RWPE2 (cell line): ENCODE data around the gene GON4L.

ENCODE experiments used
- ATAC-seq: fragments of 200-7000 bp; cut with Tn5 transposase; 3 replicates; pipeline ENCODE4 v1.9.1; 2021; ENCODE audit warnings: low read depth
- DNase-seq: peaks from one replicate; pipeline ENCODE4 v3.0.0-alpha.2; 2020; ENCODE audit warnings: low spot score
- H3K27ac ChIP-seq: fragments of 450-650 bp; 2 replicates; pipeline ENCODE4 v1.5.1; 2017; ENCODE audit warnings: mild to moderate bottlenecking; ENCODE audit not compliant: poor library complexity, severe bottlenecking
- H3K27me3 ChIP-seq: fragments of 250-450 bp; sonication (Bioruptor Pico); 2 replicates; pipeline ENCODE4 v1.5.1; 2021; ENCODE audit warnings: mild to moderate bottlenecking, moderate library complexity; ENCODE audit not compliant: insufficient read depth, poor library complexity, severe bottlenecking
- H3K36me3 ChIP-seq: fragments of 250-450 bp; sonication (Bioruptor Pico); 2 replicates; pipeline ENCODE4 v1.5.1; 2020; ENCODE audit warnings: low read depth, mild to moderate bottlenecking, moderate library complexity
- H3K4me1 ChIP-seq: fragments of 250-450 bp; sonication (Bioruptor Pico); 2 replicates; pipeline ENCODE4 v1.5.1; 2021; ENCODE audit warnings: mild to moderate bottlenecking, moderate library complexity; ENCODE audit not compliant: insufficient read depth, poor library complexity, severe bottlenecking
- H3K4me3 ChIP-seq: fragments of 250-450 bp; sonication (Bioruptor Pico); 2 replicates; pipeline ENCODE4 v1.5.1; 2021; ENCODE audit warnings: mild to moderate bottlenecking, moderate library complexity; ENCODE audit not compliant: severe bottlenecking
- H3K9me3 ChIP-seq: fragments of 250-450 bp; sonication (Bioruptor Pico); 2 replicates; pipeline ENCODE4 v1.5.1; 2021; ENCODE audit warnings: mild to moderate bottlenecking, moderate library complexity; ENCODE audit not compliant: severe bottlenecking
- CTCF ChIP-seq: fragments of 450-650 bp; IDR thresholded peaks from one replicate; pipeline ENCODE4 v1.5.1; 2017; ENCODE audit warnings: mild to moderate bottlenecking, moderate library complexity; ENCODE audit not compliant: poor library complexity, severe bottlenecking

Gene GON4L

GRCh38 chr1:155860970-155861510 lies 4.0 kb upstream of the GON4L start:
- DNase-seq (no peak), ATAC-seq (no peak)
- Histone ChIP-seq H3K4me3 (no peak overlapping the region), H3K27me3 (no peaks in the 10 kb centered on the region), H3K4me1 (peaks cover 2% of the 10 kb centered on the region), H3K27ac (no peak overlapping the region), H3K36me3 (no peaks in the 10 kb centered on the region), H3K9me3 (no peaks in the 10 kb centered on the region)
- TF ChIP-seq CTCF = no peak

GRCh38 chr1:155859881-155860871 lies 3.2 kb upstream of the GON4L start:
- Histone ChIP-seq H3K4me3 (no peak overlapping the region), H3K27ac (no peak overlapping the region), H3K36me3 (peaks cover 4% of the 10 kb centered on the region; the same call in 1 of the 2 replicates), H3K4me1 (peaks cover 2% of the 10 kb centered on the region), H3K9me3 (no peaks in the 10 kb centered on the region), H3K27me3 (no peaks in the 10 kb centered on the region)
- DNase-seq (no peak), ATAC-seq (no peak)
- no peak for TF ChIP-seq CTCF

- H3K27ac ChIP-seq = peak within 1 kb of the TSS; percentile 63
- ATAC-seq = peak; percentile 76
- peak; percentile 91 for DNase-seq
- peak within 1 kb of the TSS; percentile 36 for H3K4me3 ChIP-seq
- peaks cover 13% of the 10 kb centered on the region for H3K36me3 ChIP-seq
- no peaks in the 10 kb centered on the region for H3K27me3 ChIP-seq
- H3K9me3 ChIP-seq = no peaks in the 10 kb centered on the region
- no peak for TF ChIP-seq CTCF
- H3K4me1 ChIP-seq = peaks cover 2% of the 10 kb centered on the region
Measured at GRCh38 chr1:155859234-155859829, 2.3 kb upstream of the GON4L start, which contains the start of gene SYT11. SYT11 (plus strand) TSS chr1:155859567; CDS start chr1:155859762, 195 bp downstream.

GRCh38 chr1:155858800-155859233 lies 1.8 kb upstream of the GON4L start:
- no peaks in the 10 kb centered on the region for H3K9me3 ChIP-seq
- H3K4me1 ChIP-seq = peaks cover 2% of the 10 kb centered on the region
- H3K4me3 ChIP-seq = peak overlapping the region; percentile 36
- H3K27ac ChIP-seq = peak overlapping the region; percentile 63
- peaks cover 18% of the 10 kb centered on the region for H3K36me3 ChIP-seq
- DNase-seq (no peak), ATAC-seq (peak; percentile 4; the same call in 1 of the 3 replicates)
- no peaks in the 10 kb centered on the region for H3K27me3 ChIP-seq
- no peak for TF ChIP-seq CTCF
